GM21737 (cell line): ENCODE results near the gene CHST8.
"Not testable (repeated sequence)": the region's sequence is repeated elsewhere in the genome, so short reads cannot be mapped to it uniquely, and the experiment has no call there.

Experiments
- ATAC-seq: cut with Tn5 transposase; IDR thresholded peaks from one replicate; pipeline ENCODE4 v1.9.1; 2021; ENCODE audit warnings: mild to moderate bottlenecking, moderate library complexity; ENCODE audit not compliant: unreplicated experiment

The CHST8 gene

GRCh38 chr19:33621811-33622504 lies at the start of gene CHST8:
CHST8 (plus strand) TSS chr19:33621953; CDS start chr19:33689262, 67,309 bp downstream.
- ATAC-seq = no peak

GRCh38 chr19:33572929-33573328 lies 48.8 kb upstream of the CHST8 start:
- no peak for ATAC-seq

GRCh38 chr19:33574824-33575223 lies 46.9 kb upstream of the CHST8 start:
- no peak for ATAC-seq

- no peak for ATAC-seq
Measured at GRCh38 chr19:33578697-33579096, 43.1 kb upstream of the CHST8 start.

GRCh38 chr19:33580026-33580644 lies 41.6 kb upstream of the CHST8 start:
- ATAC-seq = no peak

- no peak for ATAC-seq
Measured at GRCh38 chr19:33580645-33581037, 41.1 kb upstream of the CHST8 start.

GRCh38 chr19:33582914-33583313 lies 38.8 kb upstream of the CHST8 start:
- no peak for ATAC-seq

GRCh38 chr19:33587150-33587549 lies 34.6 kb upstream of the CHST8 start:
- no peak for ATAC-seq

GRCh38 chr19:33590224-33590623 lies 31.5 kb upstream of the CHST8 start:
- ATAC-seq = no peak

- ATAC-seq = no peak
Measured at GRCh38 chr19:33595783-33596182, 26.0 kb upstream of the CHST8 start.

- no peak for ATAC-seq
Measured at GRCh38 chr19:33601583-33601982, 20.2 kb upstream of the CHST8 start.

GRCh38 chr19:33602576-33603204 lies 19.1 kb upstream of the CHST8 start:
- ATAC-seq = no peak

- no peak for ATAC-seq
Measured at GRCh38 chr19:33603377-33603776, 18.4 kb upstream of the CHST8 start.

- no peak for ATAC-seq
Measured at GRCh38 chr19:33604651-33605050, 17.1 kb upstream of the CHST8 start.

GRCh38 chr19:33605803-33606295 lies 15.9 kb upstream of the CHST8 start:
- not testable (repeated sequence) for ATAC-seq

- ATAC-seq = no peak
Measured at GRCh38 chr19:33606556-33606955, 15.2 kb upstream of the CHST8 start.

- no peak for ATAC-seq
Measured at GRCh38 chr19:33609353-33609752, 12.4 kb upstream of the CHST8 start.

GRCh38 chr19:33610588-33610987 lies 11.2 kb upstream of the CHST8 start:
- ATAC-seq = no peak

GRCh38 chr19:33612928-33613619 lies 8.7 kb upstream of the CHST8 start:
- no peak for ATAC-seq

GRCh38 chr19:33613620-33614000 lies 8.1 kb upstream of the CHST8 start:
- no peak for ATAC-seq

GRCh38 chr19:33616346-33616745 lies 5.4 kb upstream of the CHST8 start:
- ATAC-seq = no peak
